Hematopoietic multipotent progenitor cell treated with erythropoietin and hydrocortisone succinate and interleukin-3 and kit ligand, for 17 days (in vitro differentiated cells): Measurements from ENCODE around the gene CCNT1.
A peak's percentile ranks its signal among the peaks of the same experiment; 100 is the strongest.
"Not testable (repeated sequence)": the region's sequence is repeated elsewhere in the genome, so short reads cannot be mapped to it uniquely, and the experiment has no call there.

Experiments used
- DNase-seq: peaks from one replicate; pipeline ENCODE4 v3.0.0-alpha.2; 2015; ENCODE audit warnings: low spot score

Gene CCNT1

GRCh38 chr12:48716493-48717251 is at the start of gene CCNT1:
Gene CCNT1, minus strand, starts transcription at chr12:48716707. Its CDS starts 32 bp downstream, at chr12:48716675.
- peak; percentile 98 for DNase-seq

- DNase-seq, result no peak
Observed at GRCh38 chr12:48765753-48766162, 49.3 kb upstream of the CCNT1 start.

- DNase-seq, result no peak
Observed at GRCh38 chr12:48764521-48764920, 48.0 kb upstream of the CCNT1 start.

GRCh38 chr12:48758737-48759136 is 42.2 kb upstream of the CCNT1 start:
- no peak for DNase-seq

- DNase-seq, result no peak
Observed at GRCh38 chr12:48758186-48758585, 41.7 kb upstream of the CCNT1 start.

- DNase-seq, result no peak
Observed at GRCh38 chr12:48750769-48751356, 34.4 kb upstream of the CCNT1 start.

- DNase-seq, result no peak
Observed at GRCh38 chr12:48750215-48750614, 33.7 kb upstream of the CCNT1 start.

- no peak for DNase-seq
Observed at GRCh38 chr12:48744251-48745008, 27.9 kb upstream of the CCNT1 start.

- no peak for DNase-seq
Observed at GRCh38 chr12:48739618-48740269, 23.2 kb upstream of the CCNT1 start.

- DNase-seq, result no peak
Observed at GRCh38 chr12:48736456-48736855, 19.9 kb upstream of the CCNT1 start.

- no peak for DNase-seq
Observed at GRCh38 chr12:48728807-48729206, 12.3 kb upstream of the CCNT1 start.

- DNase-seq, result not testable (repeated sequence)
Observed at GRCh38 chr12:48720737-48721136, 4.2 kb upstream of the CCNT1 start.

- not testable (repeated sequence) for DNase-seq
Observed at GRCh38 chr12:48720171-48720570, 3.7 kb upstream of the CCNT1 start.

GRCh38 chr12:48719002-48719401 is 2.5 kb upstream of the CCNT1 start:
- DNase-seq, result not testable (repeated sequence)

- DNase-seq, result peak; percentile 12
Observed at GRCh38 chr12:48717252-48717695, 767 bp upstream of the CCNT1 start.

- no peak for DNase-seq
Observed at GRCh38 chr12:48716168-48716492, 377 bp downstream of the CCNT1 start.

GRCh38 chr12:48712209-48712608 is 4.3 kb downstream of the CCNT1 start:
- no peak for DNase-seq

- DNase-seq, result not testable (repeated sequence)
Observed at GRCh38 chr12:48698822-48699221, 17.7 kb downstream of the CCNT1 start.

GRCh38 chr12:48696626-48697025 is 19.9 kb downstream of the CCNT1 start:
- no peak for DNase-seq

GRCh38 chr12:48695859-48696258 is 20.6 kb downstream of the CCNT1 start:
- DNase-seq, result no peak

GRCh38 chr12:48694038-48694437 is 22.5 kb downstream of the CCNT1 start:
- DNase-seq, result no peak

- no peak for DNase-seq
Observed at GRCh38 chr12:48693572-48693971, 22.9 kb downstream of the CCNT1 start.
